ENCODE measurements around the gene DPP3. TPM values are rescaled to one million over a fixed set of nuclear protein-coding genes. Genes with fewer than 3 reads are reported as not detected.
"Not testable (repeated sequence)": the region's sequence is repeated elsewhere in the genome, so short reads cannot be mapped to it uniquely, and the experiment has no call there.

Gene DPP3
- total RNA-seq, 1 donor: 70.4 TPM

DNA sequence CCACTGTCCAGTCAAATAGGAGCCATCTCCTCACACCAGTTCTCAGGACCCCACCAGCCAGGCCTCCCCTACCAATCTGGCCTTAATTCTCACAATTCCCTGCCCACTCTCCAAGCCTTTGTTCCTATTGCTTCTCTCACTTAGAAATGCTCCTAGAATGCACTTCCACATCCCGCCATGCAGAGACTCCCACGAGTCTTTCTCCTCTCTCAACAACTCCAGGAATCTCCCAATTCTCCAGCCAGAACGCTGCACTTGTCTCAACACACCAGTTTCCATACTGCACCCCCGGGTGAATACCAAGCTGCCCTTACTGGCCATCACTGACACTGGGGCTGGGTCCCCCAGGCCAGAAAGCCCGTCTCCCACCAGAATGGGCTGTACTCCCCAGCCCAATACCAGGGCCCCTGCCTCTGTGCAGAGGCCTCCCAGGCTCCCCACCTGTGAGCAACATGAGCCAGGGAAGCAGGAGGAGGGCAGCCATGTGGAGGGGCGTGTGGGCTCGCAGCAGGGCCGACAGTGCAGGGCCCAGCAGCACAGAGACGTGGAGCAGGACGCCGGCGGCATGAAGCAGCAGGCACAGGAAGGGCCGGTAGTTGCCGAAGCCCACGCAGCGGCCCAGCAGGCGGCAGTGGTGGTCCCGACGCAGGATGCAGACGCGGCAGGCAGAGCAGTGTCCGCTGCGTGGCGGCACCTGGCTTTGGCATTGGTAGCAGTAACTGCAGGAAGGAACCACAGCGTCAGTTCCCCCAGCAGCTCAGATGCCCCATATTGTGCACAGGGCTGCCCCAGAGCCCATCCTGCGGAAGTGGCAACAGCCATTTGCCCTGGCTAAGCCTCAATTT is 63.3 kb downstream of the DPP3 start:
- TF ChIP-seq, protein P1, sequence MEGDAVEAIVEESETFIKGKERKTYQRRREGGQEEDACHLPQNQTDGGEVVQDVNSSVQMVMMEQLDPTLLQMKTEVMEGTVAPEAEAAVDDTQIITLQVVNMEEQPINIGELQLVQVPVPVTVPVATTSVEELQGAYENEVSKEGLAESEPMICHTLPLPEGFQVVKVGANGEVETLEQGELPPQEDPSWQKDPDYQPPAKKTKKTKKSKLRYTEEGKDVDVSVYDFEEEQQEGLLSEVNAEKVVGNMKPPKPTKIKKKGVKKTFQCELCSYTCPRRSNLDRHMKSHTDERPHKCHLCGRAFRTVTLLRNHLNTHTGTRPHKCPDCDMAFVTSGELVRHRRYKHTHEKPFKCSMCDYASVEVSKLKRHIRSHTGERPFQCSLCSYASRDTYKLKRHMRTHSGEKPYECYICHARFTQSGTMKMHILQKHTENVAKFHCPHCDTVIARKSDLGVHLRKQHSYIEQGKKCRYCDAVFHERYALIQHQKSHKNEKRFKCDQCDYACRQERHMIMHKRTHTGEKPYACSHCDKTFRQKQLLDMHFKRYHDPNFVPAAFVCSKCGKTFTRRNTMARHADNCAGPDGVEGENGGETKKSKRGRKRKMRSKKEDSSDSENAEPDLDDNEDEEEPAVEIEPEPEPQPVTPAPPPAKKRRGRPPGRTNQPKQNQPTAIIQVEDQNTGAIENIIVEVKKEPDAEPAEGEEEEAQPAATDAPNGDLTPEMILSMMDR (IDR thresholded peaks at IDR 0.05; ENCODE audit: insufficient read depth, low read depth, low read length): peak; percentile 59
- no peak overlapping the region for H3K4me3 ChIP-seq (ENCODE audit: low read depth, low read length)
- peak; percentile 53 for DNase-seq (ENCODE audit: low read depth)

DNA sequence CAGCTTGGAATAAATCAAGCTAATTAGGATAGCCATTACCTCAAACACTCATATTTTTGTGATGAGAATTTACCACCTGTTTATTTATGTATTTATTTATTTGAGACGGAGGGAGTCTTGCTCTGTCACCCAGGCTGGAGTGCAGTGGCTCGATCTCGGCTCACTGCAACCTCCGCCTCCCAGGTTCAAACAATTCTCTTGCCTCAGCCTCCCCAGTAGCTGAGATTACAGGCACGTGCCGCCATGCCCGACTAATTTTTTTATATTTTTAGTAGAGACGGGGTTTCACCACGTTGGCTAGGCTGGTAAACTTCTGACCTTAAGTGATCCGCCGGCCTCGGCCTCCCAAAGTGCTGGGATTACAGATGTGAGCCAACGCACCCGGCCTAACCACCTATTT is 64.7 kb downstream of the DPP3 start:
- DNase-seq (ENCODE audit: low read depth): not testable (repeated sequence)

DNA sequence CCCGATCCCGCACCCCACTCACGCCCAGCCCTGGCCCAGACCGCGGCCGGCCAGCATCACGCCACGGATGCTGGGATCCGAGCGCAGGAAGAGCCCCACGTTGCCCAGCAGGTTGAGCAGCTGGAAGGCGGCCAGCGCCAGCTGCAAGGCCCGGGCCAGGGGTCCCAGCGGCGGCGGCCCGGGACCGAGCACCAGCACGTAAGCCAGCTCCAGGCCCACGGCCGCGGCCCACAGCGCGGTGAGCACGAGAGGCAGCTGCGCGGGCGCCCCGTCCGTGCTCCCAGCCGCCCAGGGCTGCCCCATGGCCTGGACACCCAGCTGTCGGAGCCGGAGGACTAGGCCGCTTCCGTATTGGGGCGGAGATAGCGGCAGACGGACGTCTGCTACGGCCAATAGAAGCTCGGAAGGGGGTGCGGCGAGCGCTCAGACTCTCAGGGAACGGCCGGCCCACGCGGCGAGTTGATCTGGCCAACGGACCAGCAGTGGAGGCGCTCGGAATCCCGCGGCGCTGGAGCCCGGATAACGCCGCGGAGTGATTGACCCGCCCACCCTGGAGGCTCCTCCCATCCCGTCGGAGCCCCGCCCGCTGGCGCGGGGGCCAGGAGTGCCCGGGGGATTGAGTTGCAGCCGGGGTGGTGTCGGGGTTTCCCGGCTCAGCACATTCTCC is 65.6 kb downstream of the DPP3 start, which contains the start of gene ZDHHC24:
Gene ZDHHC24 (minus strand): TSS at position 348 of the 667 bp plus-strand sequence. CDS start 45 bp downstream, at position 303.
- peak; percentile 98 for DNase-seq (ENCODE audit: low read depth)
- TF ChIP-seq, protein P1 (IDR thresholded peaks at IDR 0.05; ENCODE audit: insufficient read depth, low read depth, low read length): no peak
- peak within 1 kb of the TSS; percentile 68 for H3K4me3 ChIP-seq (ENCODE audit: low read depth, low read length)

More for the DNA sequence above, 64.7 kb downstream of the DPP3 start:
- peak overlapping the region; percentile 68 for H3K4me3 ChIP-seq (ENCODE audit: low read depth, low read length)

DNA sequence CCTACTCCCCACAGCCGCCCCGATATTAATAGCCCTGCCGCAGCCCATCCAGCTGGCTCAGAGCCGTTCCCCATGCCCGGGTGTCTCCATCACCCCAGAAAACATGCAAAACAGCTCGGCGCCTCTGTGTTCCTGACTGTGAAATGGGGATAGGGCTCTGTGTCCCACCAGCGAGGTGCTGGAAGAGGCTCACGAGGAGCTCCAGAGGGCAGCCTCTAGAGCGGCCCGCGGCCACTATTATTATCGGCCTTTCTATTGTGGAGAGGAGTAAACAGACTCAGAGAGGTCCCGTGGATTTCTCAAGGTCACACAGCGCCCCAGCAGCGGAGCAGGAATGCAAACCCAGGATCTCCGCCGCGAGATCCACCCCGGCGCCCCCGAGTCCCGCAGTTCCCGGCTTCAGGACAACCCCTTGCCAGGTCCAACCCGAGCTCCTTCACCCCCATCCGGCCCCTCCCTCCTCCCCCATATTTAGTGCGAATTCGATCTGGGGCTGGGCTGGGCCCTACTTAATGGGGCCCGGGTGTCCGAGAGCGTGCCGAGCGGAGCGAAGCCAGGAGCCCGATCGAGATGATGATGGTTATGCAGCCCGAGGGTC is 66.2 kb downstream of the DPP3 start, which contains the start of gene ACTN3:
Gene ACTN3 (plus strand): TSS at position 536 of the 598 bp plus-strand sequence. CDS start 35 bp downstream, at position 571.
- TF ChIP-seq, protein P1 (IDR thresholded peaks at IDR 0.05; ENCODE audit: insufficient read depth, low read depth, low read length): no peak
- peak within 1 kb of the TSS; percentile 68 for H3K4me3 ChIP-seq (ENCODE audit: low read depth, low read length)
- DNase-seq (ENCODE audit: low read depth): peak; percentile 66

DNA sequence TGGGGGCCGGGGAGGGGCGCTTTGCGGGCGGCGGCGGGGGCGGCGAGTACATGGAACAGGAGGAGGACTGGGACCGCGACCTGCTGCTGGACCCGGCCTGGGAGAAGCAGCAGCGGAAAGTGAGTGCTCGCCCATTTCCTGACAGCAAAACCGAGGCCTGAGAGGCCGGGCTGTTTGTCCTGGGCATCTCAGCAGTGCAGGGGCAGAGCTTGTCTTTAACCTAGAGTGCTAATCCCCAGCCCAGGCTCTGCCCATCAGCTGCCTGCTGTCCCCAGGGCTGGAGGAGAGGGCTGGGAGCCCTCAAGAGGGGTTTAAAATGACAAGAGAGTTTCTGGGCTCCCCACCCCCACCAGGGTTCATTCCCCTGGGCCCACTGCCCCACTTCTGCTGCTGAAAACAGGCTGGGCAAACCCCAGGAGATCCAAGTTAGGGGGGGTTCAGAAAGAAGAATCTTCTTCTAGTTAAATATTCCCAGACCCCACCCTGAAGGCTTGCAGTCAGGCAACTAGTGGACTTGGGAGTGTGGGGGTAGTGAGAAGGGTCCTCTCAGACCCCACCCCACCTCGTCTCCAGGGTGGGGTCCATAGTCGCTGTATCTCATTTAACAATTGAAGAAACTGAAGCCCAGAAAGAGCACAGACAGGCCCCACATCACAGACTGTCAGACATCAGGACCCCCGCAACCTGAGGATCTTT is 66.9 kb downstream of the DPP3 start:
- no peak overlapping the region for H3K4me3 ChIP-seq (ENCODE audit: low read depth, low read length)
- TF ChIP-seq, protein P1 (IDR thresholded peaks at IDR 0.05; ENCODE audit: insufficient read depth, low read depth, low read length): no peak
- DNase-seq (ENCODE audit: low read depth): no peak

DNA sequence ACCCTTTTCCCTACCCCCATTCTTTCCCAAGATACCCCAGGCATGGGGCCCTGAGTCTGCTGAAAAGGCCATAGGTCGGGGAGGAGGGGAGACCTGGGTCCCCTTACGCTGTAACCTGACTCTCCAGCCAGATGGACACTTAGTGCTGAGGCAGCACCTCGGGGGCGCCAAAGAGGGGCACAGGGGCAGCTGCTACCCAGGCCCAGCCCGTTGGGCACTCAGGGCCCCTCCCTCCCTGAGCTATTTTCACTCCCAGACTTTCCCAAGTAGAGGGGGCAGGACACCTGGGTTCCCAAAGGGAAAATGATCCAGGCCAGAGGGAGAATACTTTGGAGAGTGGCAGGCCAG is 67.4 kb downstream of the DPP3 start:
- DNase-seq (ENCODE audit: low read depth): no peak
- no peak overlapping the region for H3K4me3 ChIP-seq (ENCODE audit: low read depth, low read length)
- TF ChIP-seq, protein P1 (IDR thresholded peaks at IDR 0.05; ENCODE audit: insufficient read depth, low read depth, low read length): no peak
